T1000 (cell line): Measurements from ENCODE around the gene KRT15.
A peak's percentile ranks its signal among the peaks of the same experiment; 100 is the strongest.
"Not testable (repeated sequence)": the region's sequence is repeated elsewhere in the genome, so short reads cannot be mapped to it uniquely, and the experiment has no call there.

Experiments used
- DNase-seq: peaks from one replicate; lab custom pipeline; 2025; ENCODE audit warnings: mixed read lengths; lab: John Stamatoyannopoulos, UW

KRT15 gene

DNA sequence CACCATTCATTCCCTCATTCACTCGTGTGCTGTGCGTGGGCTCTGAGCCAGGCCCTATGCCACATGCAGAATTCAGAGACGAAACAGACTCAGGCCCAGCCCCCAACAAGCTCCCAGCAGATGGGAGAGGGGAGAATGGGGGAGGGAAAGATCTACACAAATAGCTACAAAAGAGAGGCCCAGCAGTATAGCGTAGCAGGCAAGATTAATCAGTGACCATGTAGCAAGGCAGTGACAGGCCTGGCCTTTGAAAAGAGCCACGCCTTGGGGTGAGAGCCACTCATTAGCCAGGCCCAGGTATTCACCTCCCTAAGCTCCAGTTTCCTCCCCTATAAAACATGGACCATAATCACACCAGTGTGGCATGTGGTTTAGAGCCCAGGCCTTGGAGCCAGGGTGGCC lies 25.8 kb upstream of the KRT15 start:
- no peak for DNase-seq

DNA sequence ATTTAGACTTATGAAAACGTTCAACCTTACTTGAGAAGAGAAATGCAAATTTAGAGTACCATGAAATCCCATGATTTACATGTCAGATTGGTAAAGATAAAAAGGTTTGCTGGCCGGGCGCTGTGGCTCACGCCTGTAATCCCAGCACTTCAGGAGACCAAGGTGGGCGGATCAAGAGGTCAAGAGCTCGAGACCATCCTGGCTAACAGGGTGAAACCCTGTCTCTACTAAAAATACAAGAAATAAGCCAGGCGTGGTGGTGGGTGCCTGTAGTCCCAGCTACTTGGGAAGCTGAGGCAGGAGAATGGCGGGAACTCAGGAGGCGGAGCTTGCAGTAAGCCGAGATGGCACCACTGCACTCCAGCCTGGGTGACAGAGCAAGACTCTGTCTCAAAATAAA lies 24.1 kb upstream of the KRT15 start:
- not testable (repeated sequence) for DNase-seq

DNA sequence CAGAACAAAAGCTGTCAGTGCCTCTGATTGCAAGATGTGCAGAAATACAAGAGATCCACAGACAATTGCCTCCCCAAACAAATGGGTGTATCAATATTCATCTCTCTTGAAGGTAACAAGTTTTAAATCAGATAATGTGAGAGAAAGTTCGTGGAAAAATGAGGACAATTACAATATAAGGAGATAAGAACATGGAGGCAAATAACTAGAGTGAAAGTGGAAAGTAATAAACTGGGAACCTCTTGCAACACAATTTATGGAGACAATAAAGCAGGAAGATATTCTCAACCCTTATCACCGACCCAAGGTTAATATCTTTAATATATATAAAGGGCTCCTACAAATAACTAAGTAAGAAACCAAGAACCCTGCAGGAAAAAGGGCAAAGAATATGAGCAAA lies 23.7 kb upstream of the KRT15 start:
- no peak for DNase-seq

DNA sequence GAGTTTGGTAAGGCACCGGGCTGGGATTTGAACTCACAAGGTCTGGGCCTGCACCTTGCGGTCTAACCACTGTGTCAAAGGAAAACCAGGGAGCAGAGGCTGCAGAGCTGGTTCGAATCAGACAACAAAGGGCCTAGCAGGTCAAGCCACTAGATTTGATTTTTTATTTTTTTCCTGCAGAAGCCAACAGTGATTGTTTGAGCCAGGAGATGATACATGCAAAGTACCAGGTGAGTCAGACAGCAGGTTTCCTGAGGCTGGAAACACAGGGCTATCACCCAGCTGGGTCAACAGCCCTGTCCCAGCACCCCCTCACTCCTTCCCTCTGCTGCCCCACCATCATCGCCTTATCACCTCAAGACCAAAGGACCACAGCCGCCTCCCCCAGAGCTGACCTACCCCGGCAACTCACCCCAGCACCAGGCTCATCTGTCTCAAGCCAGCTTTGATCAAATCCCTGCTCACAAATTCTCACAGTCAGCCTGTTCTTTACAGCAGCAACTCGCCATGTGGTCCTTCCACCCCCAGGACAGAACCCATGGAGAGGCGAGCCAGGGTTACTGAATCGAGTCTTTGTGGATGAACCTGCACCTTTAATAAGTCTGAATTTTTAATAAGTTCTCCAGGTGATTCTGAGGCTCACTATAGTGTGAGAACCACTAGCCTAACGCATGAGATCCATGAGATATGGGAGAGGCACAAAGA lies 22.4 kb upstream of the KRT15 start:
- DNase-seq, result no peak

DNA sequence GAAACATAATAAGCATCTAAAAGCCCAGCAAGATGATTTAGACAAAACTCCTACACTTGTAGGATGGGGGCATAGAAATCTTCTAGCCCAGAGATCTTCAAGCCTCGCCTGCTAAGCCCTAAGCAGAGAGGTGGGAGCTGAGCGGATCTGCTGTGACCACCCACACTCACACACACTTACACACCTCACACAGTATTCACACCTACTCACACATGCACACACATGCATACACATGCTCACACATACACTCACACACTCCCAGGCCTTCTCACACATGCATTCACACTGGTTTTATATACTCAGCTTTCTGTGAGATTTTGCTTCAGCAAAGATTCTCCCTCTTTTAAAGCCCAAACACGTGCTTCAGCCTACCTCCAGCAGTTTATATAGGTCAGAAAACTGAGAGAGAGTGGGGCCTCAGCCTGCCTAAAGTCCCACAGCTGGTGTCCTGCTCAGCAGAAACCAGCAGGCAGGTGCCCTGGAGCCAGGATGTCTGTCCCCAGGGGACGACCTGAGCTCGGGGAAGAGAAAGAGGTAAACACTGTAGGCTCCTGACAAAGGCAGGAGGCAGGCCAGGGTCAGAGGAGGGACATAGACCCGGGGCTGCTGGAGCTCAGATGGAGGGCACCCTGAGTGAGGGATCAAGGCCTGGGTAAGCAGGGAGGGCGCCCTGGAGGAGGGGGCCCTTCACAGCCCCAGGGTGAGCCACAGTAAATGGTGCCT lies 21.4 kb upstream of the KRT15 start:
- DNase-seq, result no peak

DNA sequence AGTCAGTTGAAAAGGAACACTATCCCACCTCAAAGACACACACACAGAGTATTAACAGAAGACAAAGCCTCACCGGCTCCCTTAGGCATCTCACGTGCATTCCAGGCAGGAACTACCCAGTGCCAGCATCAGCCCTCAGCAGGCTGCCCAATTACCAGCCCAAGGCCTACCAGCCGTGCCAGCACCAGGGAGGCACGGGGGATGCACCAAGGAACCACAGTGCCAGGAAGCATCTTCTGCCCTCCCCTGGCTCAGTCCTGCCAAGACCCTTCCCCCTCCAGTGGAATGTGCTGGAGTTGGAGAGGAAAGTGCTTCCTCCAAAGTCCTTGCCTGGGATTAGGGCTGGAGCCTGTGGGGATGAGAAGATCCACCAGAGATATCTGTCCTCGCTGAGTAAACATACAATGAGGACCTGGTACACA lies 20.4 kb upstream of the KRT15 start:
- no peak for DNase-seq

DNA sequence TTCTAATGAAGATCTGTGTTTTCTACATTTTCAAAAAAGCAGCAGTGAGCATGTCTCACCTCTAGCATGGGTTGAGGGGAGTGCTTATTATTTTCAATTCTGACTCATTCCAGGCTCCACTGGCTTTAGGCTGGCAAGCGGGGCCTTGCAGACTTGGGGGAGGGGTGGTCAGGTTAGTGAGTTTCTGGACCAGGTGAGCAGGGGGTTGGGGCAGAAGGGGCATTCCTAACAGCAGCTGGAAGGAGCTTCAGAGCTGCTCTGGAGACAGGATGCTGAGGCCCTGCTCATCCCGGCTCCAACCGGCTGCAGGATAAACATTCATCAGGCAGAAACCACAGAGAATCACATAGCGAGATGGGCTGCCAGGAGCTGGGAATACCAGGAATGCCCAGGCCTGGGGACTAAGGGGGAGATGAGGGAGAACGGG lies 19.9 kb upstream of the KRT15 start:
- no peak for DNase-seq

DNA sequence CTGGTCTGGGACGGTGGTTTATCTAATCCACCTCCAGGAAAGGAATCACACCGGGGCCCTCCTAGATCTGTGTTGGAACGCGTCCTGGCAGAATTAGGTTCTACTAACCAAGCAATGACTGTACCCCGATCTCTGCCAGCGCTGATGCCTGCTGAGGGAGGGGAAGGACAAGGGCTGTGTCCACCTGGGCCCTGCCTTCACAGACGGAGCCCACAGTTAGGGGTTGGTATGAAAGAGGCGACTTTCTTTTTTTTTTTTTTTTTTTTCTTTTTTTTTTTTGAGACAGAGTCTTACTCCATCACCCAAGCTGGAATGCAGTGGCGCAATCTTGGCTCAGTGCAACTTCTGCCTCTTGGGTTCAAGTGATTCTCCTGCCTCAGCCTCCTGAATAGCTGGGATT lies 19.3 kb upstream of the KRT15 start:
- DNase-seq, result no peak

DNA sequence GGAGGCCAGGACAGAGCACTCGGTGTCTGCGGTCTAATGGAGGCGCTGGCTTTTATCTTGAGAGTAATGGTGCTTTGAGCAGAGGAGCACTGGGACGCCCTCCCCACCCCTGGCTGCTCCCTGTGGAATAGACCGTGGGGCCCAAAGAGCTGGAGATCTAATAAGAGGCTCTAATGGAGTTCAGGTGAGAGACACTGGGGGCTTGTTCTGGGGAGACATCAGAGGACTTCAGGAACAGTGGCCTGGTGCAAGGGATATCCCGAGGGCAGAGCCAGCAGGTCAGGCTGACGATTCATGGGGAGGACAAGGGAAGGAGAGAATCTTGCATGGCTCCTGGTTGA lies 18.9 kb upstream of the KRT15 start:
- no peak for DNase-seq

DNA sequence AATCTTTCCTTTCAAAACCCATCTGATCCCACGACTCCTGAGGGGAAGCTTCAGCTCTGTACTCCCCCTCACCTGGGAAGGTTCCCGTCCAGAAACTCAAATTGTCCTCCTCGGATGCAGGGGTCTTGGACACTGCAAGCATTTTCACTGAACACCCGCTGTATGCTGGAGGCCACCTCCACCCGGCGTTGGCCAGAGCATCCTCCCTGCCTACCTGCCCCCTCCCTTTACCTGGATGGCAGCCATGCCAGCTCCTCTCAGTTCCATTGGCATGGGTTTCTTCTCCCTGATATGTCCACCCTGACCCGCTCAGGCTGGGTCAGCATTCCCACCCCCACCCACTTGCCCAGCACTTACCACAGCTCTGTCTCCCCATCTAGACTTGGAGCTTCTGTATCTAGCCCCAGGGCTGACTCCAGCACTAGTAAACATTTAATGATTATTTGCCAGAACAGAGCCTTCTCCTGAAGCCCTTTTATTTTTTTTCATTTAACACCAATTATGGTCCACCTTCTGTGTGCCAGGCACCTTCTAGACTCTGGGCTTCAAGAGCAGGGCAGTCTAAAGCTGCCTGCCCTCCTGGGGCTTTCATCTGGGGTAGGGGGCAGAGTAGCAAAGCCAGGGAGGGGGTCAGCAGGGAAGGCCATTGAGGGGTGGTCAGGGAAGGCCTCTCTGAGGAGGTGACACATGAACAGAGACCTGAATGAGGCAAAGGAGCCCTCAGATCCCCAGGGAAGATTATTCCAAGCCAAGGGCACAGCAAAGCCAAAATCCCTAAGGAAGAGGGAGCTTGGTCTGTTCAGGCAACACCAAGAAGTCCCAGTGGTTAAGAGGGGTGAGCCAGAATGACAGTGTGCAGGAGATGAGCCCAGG lies 18.3 kb upstream of the KRT15 start:
- DNase-seq, result no peak

DNA sequence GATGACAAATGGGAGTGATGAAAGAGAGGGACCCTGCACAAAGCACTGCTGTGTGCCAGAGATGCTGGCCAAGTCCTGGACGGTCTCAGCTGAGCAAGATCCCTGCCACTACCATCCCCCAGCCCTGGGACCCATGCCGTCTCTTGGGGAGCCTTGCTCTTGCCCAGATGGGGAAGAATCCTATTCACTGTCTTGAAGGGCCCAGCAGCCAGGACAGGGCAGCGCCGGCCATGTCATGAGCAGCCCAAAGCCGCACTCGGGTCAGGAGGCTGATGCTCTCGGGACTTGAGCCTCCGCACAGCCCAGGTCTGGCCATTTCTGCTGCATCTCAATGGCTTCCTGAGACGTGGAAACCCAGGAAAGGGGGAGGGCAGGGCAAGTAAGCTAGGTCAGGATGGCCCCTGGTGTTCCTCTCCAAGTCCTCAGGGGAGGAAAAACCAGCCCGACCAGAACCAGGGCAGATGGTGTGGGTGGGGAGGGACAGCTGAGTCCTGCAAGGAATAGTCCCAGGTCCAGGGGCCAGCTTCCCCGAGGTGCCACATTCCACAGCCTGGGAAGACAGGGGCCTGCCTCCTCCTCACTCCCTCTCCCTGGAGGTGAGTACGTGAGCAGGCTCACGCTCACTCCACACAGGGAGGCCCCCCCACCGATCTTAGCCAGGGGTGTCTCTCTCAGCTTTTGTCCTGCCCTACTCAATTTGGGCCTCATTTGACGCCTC lies 17.2 kb upstream of the KRT15 start:
- no peak for DNase-seq

DNA sequence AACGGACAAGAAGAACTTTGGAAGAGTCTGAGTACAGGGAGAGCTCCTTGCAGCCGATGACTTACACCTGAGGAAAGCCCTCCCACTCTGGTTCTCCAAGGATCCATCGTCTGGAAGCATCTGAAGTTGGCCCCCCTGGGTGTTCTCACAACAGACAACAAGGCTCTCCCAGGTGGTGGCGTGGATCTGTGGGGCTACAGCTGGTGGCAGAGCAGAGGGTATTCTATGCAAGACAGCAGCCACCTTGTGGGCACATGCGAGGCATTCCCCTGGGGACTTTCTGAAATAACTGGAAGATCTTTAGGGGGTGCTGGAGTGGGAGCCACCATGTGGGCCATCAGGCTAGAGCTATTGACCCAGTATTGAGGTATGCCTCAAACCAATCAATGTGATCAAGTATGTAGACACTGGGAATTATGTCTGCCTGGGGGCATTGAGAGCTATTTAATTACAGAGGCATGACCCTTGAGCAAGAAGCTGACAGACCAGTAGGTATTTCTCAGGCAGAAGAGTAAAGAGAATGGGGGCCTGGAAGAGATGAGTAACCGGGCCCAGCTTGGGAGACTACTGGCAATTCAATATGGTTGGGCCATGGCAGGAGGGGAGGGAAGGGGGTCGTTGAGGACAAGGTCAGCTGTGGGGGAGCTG lies 16.3 kb upstream of the KRT15 start:
- no peak for DNase-seq

DNA sequence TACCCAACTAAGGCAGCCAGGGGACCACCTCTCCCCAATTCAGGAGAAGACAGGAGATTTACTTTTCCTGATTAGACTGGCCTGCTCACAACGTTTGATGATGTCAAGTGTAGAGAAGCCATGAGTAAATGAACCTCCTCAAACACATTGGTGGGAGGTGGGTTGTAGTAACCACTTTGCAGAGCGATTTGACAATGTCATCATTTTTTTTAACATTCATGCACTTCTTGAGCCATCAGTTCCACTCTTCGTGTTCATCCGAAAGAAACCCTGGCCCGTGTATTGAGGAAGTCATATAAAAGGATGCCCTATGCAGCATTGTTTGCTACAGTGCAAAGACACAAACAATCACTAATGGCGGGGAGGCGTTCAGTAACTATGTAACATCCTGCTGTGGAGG lies 14.9 kb upstream of the KRT15 start:
- DNase-seq, result no peak

DNA sequence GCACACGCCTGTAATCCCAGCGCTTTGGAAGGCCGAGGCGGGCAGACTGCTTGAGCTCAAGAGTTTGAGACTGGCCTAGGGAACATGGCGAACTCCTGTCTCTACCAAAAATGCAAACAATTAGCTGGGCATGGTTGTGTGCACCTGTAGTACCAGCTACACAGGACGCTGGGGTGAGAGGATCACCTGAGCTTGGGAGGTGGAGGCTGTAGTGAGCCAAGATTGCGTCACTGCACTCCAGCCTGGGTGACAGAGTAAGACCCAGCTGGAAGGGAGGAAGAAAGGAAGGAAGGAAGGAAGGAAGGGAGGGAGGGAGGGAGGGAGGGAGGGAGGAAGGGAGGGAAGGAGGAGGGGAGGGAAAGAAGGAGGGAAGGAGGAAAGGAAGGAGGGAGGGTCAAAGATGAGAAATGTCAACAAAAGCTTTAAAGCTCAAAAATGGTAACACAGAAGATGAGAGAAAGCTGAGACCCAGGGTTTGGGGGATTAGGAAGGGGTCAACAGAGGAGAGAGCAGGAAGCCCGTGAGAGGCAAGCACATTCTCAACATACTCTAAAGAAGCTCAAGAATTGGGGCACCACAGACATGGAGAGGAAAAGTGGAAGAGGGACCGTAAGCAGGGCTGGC lies 14.4 kb upstream of the KRT15 start:
- DNase-seq, result no peak

DNA sequence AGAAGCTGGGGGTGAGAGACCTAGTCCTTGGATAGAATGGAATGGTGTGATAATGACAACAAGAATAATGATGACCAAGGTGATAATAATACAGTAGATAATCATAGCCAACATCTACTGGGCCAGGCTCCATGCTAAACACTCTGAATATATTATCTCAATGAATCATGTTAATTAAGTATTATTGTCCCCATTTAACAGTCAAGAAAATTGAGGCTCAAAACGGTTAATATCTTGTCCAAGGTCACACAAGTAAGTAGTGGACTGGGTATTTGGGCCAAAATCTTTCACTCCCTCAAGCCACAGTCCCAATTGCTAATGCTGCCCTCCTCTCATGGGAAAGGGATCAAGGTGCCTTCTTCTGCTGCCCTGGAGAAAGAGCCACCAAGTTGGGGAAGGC lies 13.3 kb upstream of the KRT15 start:
- DNase-seq, result no peak

DNA sequence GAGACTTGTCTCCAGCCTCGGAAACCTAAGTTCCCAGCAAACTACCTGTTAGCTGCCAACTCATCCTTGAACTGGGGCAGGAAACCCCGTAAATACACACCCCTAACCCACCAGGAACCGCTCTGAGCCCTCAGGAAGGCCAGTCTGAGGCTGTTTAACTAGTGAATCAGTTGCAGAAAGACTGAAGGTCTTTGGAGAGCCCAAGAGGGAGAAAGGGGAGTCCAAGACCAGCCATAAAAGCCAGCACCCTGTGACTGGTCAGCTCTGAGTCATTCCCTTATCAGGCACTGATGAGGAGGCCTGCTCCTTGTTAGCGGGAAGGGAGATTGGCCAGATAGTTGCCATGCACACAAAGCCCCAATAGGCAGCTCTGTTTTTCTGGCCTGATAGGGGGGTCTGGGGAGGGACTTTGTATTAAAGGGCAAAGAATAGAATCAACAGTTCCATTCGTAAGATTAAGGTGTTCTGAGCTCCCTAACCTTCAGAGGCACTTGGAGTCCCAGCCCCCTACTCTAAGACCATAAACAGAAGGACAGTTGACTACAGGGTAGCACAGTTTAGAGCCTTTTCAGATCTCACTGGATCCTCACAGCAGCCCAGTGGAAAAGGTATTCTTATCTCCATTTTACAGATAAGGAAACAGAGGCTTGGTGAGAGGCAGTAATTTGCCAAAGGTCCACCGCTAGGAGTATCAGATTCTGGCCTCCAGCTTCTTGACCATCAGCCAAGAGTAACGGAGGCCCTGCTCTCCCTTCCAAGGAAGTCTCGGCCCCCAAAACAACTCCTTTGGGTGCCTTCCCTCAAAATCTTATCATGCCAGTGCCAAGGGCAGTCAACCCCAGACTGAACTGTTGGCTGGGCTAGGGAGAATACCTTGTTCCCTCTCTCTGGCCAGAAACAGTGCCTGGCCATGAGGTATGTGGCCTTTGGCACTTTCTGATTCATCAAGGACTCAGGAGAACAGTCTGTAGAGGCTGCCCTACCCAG lies 11.7 kb upstream of the KRT15 start:
- peak; percentile 83 for DNase-seq

DNA sequence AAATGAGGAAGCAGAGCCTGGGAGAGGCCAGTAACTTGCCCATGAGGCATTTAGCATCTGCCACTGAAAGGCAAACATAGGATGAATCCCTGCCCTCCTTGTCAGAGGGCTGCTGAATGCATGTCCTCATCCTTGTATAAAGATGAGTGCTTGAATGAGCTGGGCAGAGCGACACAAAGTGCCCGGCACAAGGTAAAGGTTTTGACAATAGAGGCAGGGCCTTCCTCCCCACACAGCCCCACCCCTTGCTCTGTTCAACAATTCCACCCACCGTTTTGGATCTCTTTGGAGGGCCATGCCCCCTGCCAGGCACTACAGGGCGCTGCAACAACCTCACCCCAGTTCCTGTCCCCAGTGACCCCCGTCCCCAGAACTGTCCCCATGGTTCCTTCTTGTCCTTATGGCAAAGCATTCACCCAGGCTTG lies 10.8 kb upstream of the KRT15 start:
- no peak for DNase-seq

DNA sequence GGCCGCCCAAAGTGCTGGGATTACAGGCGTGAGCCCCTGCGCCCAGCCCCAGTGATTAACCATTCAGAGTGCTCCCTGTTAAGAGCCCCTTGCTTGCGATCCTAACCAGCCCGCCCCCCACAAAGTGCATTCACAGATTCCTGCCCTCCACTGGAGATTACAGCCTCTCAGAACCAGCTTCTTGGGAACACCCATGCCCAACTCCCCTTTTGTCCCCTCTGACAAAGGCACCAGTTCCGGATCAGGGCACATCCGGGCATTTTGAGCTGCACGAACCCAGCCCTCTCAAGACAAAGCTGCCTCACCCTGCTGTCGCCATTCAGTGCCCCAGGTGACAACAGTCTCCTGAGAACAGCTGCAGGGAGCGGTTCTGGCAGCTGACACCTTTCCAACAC lies 10.3 kb upstream of the KRT15 start:
- no peak for DNase-seq

DNA sequence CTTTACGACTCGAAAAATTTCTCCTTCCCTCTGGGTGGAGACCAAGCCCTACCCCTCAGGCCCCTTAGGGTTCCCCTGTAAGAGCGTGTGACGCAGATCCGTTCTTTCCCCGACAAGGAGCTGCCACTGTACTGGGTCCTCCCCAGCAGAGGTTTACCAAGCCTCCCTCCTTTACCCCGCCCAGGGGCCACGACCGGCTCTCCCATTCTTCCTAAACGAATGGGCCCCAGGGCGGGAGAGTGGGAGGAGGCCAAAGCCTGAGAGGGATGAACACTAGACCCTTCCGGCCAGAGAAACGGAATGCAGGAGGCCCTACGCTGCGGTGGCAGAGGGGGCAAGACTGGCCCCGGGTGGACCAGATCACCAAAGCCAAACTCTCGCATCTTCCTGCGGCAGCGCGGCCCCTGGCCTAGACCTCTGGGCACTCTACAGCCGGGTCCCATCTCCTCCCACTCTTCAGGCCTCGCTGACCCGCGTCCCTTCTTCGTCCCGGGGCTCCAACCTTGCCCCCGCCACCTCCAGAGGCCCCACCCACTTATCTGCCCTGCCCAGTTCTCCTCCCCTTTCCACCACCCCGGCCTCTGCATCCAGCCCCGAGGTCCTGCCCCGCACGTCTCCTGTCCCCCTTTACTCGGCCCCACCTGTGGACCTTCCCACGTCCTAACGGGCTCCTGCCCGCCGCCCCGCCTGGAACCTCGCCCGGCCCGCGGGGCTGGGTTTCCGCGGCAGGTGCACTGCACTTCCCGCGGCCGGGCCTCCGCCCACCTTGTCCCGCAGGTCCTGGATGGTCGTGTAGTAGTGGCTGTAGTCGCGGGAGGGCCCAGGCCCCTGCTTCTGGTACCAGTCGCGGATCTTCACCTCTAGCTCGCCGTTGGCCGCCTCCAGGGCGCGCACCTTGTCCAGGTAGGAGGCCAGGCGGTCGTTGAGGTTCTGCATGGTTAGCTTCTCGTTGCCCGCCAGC lies 8.7 kb upstream of the KRT15 start:
- DNase-seq, result no peak
